HEK293T (cell line): ENCODE measurements around the gene ANKMY1.

ENCODE experiments used
- CTCF ChIA-PET: fragments of 350-600 bp; formaldehyde crosslinking; extraction: SDS; loops from one replicate; lab custom pipeline; 2021; ENCODE audit warnings: antibody characterized with exemption, inconsistent platforms; lab: Yijun Ruan, JAX
- POLR2A ChIA-PET: fragments of 350-600 bp; formaldehyde crosslinking; extraction: SDS; loops from one replicate; lab custom pipeline; 2020; ENCODE audit warnings: antibody characterized with exemption, inconsistent platforms; lab: Yijun Ruan, JAX
- DNase-seq: peaks from one replicate; pipeline ENCODE4 v3.0.0; 2012; ENCODE audit warnings: mixed read lengths; ENCODE audit errors: extremely low spot score
- ARNT ChIP-seq: fragments of 450-650 bp; IDR thresholded peaks from 2 replicates; pipeline ENCODE4 v1.6.1; 2017; ENCODE audit warnings: mild to moderate bottlenecking
- BHLHE40 ChIP-seq: fragments of 450-650 bp; IDR thresholded peaks from 2 replicates; pipeline ENCODE4 v1.6.1; 2016; ENCODE audit warnings: mild to moderate bottlenecking, moderate library complexity, borderline replicate concordance
- CTBP1 ChIP-seq: fragments of 450-650 bp; IDR thresholded peaks from 2 replicates; pipeline ENCODE4 v1.6.1; 2016; ENCODE audit warnings: borderline replicate concordance
- ELF4 ChIP-seq: fragments of 450-650 bp; IDR thresholded peaks from 2 replicates; pipeline ENCODE4 v1.6.1; 2017; ENCODE audit warnings: antibody characterized with exemption
- FOXA1 ChIP-seq: fragments of 450-650 bp; IDR thresholded peaks from 2 replicates; pipeline ENCODE4 v1.6.1; 2016; ENCODE audit warnings: mild to moderate bottlenecking
- FOXK2 ChIP-seq: fragments of 450-650 bp; IDR thresholded peaks from 2 replicates; pipeline ENCODE4 v1.6.1; 2016; ENCODE audit warnings: mild to moderate bottlenecking
- FOXM1 ChIP-seq: fragments of 450-650 bp; IDR thresholded peaks from 2 replicates; pipeline ENCODE4 v1.6.1; 2017; ENCODE audit warnings: mild to moderate bottlenecking, borderline replicate concordance
- HDGF ChIP-seq: fragments of 450-650 bp; IDR thresholded peaks from 2 replicates; pipeline ENCODE4 v1.6.1; 2017; ENCODE audit warnings: antibody characterized with exemption, borderline replicate concordance
- L3MBTL2 ChIP-seq: fragments of 450-650 bp; conservative IDR thresholded peaks from 2 replicates; pipeline ENCODE4 v1.6.1; 2016; ENCODE audit warnings: mild to moderate bottlenecking
- LEF1 ChIP-seq: fragments of 450-650 bp; IDR thresholded peaks from 2 replicates; pipeline ENCODE4 v1.6.1; 2017; ENCODE audit warnings: mild to moderate bottlenecking, borderline replicate concordance
- NFRKB ChIP-seq: fragments of 450-650 bp; IDR thresholded peaks from 2 replicates; pipeline ENCODE4 v1.6.1; 2016; ENCODE audit warnings: mild to moderate bottlenecking, moderate library complexity
- SP1 ChIP-seq: fragments of 450-650 bp; IDR thresholded peaks from 2 replicates; pipeline ENCODE4 v1.6.1; 2017
- SUZ12 ChIP-seq: fragments of 450-650 bp; IDR thresholded peaks from 2 replicates; pipeline ENCODE4 v1.6.1; 2016; ENCODE audit warnings: mild to moderate bottlenecking
- TARDBP ChIP-seq: fragments of 450-650 bp; IDR thresholded peaks from 2 replicates; pipeline ENCODE4 v1.6.1; 2016
- ZNF384 ChIP-seq: fragments of 450-650 bp; IDR thresholded peaks from 2 replicates; pipeline ENCODE4 v1.6.1; 2016
- TF ChIP-seq, protein P1 (sequence below): fragments of 450-650 bp; IDR thresholded peaks from 2 replicates; pipeline ENCODE4 v1.6.1; 2016

Gene ANKMY1

DNA sequence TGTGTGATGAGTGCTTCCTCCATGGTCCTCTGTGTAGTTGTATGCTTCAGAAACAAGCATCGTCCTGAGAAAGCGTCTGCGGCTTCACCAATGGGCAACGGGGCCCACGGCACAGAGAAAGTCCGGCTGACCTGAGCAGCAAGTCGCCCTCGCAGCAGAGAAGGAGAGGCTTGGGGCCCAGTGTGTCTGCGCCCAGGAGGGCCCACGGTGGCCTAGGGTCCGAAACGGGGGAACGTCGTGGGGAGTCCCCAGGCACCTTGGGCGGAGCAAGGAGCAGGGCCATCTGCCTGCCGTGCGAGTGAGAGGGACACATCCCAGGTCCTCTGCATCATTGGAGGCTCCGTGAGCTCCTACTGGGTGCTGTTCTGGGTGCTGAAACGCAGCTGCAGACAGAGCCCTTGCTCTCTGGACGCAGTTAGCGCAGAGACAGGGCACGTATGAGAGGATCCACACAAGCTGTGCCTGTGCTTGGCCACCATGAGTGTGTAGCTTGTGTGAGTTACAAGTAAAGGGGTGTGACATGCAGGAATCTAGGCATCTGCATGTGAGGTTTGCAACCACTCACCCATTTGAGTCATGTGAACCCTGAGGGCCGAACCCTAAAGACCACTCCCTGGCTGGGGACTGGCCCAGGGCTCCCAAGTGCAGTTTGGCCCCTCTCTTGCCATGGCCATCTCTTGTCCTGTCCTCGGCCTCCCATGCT lies 111.7 kb downstream of the ANKMY1 start:
- DNase-seq: no peak
- CTCF ChIA-PET: interaction anchor here (0.8 kb wide), 1 partner anchor 13 kb away, joined by 3 read pairs; no protein-coding TSS in a partner anchor
- POLR2A ChIA-PET: no interaction called here
- TF ChIP-seq CTBP1 (no peak), FOXM1 (no peak), ELF4 (no peak), ARNT (no peak), LEF1 (no peak)
- TF ChIP-seq, protein P1, sequence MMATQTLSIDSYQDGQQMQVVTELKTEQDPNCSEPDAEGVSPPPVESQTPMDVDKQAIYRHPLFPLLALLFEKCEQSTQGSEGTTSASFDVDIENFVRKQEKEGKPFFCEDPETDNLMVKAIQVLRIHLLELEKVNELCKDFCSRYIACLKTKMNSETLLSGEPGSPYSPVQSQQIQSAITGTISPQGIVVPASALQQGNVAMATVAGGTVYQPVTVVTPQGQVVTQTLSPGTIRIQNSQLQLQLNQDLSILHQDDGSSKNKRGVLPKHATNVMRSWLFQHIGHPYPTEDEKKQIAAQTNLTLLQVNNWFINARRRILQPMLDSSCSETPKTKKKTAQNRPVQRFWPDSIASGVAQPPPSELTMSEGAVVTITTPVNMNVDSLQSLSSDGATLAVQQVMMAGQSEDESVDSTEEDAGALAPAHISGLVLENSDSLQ: no peak

DNA sequence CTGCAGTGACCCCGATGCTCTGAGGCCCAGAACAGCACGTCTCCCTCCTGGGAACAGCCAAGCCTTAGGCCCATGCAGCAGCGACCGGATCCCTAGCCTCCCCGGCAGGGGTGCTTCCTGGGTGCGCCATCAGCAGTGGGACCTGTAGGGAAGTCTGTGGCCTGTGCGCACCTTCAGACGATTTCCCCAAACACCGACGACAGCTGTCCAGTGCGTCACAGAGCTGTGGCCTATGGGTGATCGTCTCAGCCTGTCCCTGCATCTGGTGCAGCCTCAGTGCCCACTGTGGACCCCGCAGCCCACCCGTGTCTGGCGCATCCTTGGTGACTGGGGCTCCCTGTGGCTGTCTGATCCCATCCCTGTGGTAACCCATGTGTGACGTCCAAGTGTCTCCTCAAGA lies 113.3 kb downstream of the ANKMY1 start:
- ChIA-PET POLR2A (no interaction called here), CTCF (no interaction called here)
- TF ChIP-seq LEF1 (no peak), FOXM1 (no peak), BHLHE40 (no peak), ARNT (no peak), NFRKB (no peak)
- no peak for DNase-seq

DNA sequence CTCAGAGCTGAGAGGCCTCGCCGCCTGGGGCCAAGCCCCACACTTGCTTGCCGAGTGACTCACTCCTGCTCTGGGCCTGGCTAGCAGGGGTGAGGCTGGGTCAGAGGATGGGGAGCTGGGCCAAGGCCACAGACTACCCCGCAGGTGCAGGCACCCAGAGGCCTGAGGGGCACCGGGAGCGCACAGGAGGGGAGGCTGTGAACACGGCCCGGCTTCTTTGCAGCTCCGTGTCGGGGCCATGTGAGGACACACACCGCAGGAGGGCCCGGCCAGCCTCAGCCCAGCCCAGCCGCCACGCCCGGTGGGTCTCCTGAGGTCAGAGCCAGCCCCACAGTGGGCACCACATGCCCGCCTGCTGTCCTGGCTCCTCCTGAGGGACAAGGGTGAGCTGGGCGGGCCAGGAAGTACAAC lies 113.9 kb downstream of the ANKMY1 start:
- ChIA-PET CTCF (no interaction called here), POLR2A (no interaction called here)
- TF ChIP-seq SP1: no peak
- no peak for TF ChIP-seq FOXK2
- TF ChIP-seq FOXA1: no peak
- no peak for TF ChIP-seq ARNT
- TF ChIP-seq ELF4: no peak
- no peak for TF ChIP-seq FOXM1
- TF ChIP-seq L3MBTL2: no peak
- TF ChIP-seq, protein P1: no peak
- TF ChIP-seq NFRKB: no peak
- TF ChIP-seq LEF1: no peak
- TF ChIP-seq BHLHE40: no peak
- TF ChIP-seq CTBP1: no peak
- no peak for TF ChIP-seq SUZ12
- TF ChIP-seq HDGF: no peak
- TF ChIP-seq ZNF384: no peak
- TF ChIP-seq TARDBP: no peak
- DNase-seq: no peak

DNA sequence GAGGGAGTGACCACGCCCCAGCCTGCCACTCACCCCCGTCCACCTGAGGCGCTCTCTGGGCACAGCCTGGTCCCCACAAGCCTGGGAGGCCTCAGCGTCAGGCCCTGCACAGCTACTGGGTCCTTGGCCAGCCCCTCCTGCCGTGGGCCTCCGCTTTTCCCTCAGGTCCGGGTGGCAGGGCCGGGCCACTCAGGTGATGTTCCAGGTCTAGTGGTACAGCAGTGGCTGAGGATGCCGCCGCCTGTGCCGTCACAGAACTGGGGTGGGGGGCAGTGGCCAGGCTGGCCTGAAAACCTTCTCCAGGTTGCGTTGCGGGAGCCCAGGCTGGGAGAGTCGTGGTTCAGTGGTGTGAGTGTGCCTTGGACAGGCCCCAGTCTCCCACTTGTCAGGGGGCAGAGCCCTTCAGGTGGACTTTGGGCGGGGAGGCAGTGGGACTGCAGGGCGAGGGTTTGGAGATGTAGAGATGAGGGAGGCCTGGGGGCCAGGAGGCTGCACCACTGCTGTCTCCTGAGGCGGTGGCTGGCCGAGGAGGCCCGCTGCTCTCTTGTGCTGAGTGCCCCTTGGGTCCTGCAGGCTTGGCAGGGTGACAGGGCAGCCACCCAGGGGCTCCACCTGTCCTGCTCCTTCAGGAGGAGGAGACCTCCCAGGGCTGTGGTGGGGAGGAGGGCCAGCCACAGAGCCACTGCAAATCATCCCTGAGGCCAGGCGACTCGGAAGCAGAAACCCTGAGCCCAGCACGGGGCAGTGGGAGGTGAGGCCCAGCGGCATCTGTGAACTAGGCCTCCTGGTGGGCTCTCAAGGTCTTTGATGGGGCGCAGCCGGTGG lies 114.7 kb downstream of the ANKMY1 start:
- POLR2A ChIA-PET: no interaction called here

DNA sequence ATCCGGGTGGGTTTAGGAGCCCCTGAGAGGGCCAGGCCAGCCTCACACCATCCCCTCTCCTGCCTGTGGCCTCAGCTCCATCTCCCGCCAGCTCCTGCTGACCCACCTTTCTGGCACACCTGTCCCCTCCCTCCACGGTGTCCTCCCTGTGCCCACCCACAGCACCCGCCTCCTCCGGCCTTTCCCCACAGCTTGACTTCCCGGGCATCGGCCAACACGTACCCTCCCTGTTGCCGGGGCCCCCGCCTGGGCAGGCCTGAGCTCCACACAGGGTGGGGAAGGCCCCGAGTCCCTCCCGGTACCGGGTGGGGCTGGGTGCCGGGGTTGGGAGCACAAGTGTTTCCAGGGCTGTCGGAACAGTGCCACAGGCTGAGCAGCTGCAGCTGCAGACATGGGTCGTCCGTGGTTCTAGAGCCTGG lies 115.8 kb downstream of the ANKMY1 start:
- ChIA-PET POLR2A (no interaction called here), CTCF (no interaction called here)
- no peak for DNase-seq
- no peak for TF ChIP-seq ARNT
- TF ChIP-seq, protein P1: no peak
- TF ChIP-seq SP1: no peak
- no peak for TF ChIP-seq CTBP1
- TF ChIP-seq FOXA1: no peak
- no peak for TF ChIP-seq HDGF
- no peak for TF ChIP-seq NFRKB
- TF ChIP-seq ELF4: no peak
- no peak for TF ChIP-seq L3MBTL2
- TF ChIP-seq LEF1: no peak
- no peak for TF ChIP-seq FOXK2

More for the DNA sequence above, 114.7 kb downstream of the ANKMY1 start:
- CTCF ChIA-PET: interaction anchor here (0.7 kb wide), 1 partner anchor 125 kb away, joined by 3 read pairs; the partner anchor contains the start of gene RNPEPL1
- DNase-seq: no peak
- no peak for TF ChIP-seq BHLHE40
- no peak for TF ChIP-seq FOXM1

DNA sequence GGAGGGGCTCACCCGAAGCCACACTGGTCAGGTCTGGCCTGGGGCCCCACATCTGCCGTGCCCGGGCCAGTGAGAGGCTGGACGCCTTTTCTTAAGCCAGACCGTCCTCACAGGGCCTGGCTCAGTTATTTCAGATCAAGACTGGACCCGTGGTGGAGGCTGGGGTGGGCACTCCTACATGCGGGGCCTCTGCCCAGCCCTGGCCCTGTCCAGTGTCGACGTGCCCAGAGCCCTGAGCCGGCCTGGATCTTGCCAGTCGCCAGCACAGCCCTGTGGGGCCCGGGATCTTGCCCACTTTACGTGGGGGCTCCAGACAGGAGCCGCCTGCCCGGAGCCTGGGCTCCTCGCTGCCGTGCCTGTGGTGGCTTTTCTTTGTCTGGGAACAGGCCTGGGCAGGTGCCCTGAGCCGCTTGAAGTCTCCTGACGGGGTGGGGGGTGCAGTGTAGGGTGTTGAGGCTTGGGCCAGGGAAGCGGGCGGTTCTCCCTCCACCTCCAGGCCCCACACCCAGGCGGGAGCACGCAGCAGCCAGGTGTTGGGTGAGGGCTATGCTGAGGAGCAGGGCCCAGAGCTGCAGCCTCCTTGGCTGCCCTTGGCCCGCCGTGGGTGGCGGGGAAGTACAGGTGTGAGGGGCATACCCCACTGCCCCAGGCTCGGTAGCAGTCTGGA lies 116.3 kb downstream of the ANKMY1 start:
- CTCF ChIA-PET: no interaction called here
- DNase-seq: no peak
- POLR2A ChIA-PET: no interaction called here

More for the DNA sequence above, 116.3 kb downstream of the ANKMY1 start:
- TF ChIP-seq NFRKB (no peak), HDGF (no peak), TARDBP (no peak), LEF1 (no peak), CTBP1 (no peak)
